ENCODE measurements around the gene RUBCNL. TPM values are rescaled to one million over a fixed set of nuclear protein-coding genes. Genes with fewer than 3 reads are reported as not detected.

RUBCNL gene
- total and polyA plus RNA-seq, 8 donors, result 0.46 to 3.2 (median 0.86) TPM

DNA sequence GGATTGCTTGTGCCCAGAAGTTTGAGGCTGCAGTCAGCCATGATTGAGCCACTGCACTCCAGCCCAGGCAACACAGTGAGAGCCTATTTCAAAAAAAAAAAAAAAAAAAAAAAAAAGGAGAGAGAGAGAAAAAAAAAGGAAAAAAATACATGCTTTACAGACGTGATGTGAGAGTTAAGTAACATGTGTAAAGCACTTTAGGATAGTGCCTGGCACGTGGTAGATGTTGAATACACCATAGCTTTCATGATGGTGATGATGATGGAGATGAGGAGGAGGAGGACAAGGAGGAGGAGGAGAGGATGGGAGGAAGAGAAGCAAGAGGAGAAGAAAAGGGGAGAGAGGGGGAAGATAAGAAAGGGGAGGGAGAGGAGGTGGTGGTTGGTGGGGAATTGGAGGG, 15.1 kb upstream of the RUBCNL start:
- Histone ChIP-seq H3K36me3 (no peaks in the 10 kb centered on the region), H3K4me3 (no peak overlapping the region), H3K9me3 (no peaks in the 10 kb centered on the region), H3K27ac (no peak overlapping the region), H3K4me1 (no peaks in the 10 kb centered on the region), H3K27me3 (no peaks in the 10 kb centered on the region)
- intact Hi-C loops (cut with DNase I), result no loop called here
- DNase-seq (no peak), FAIRE-seq (no peak), ATAC-seq (no peak)
- 47 to 58% methylated on average over 2 of the region's 2 CpGs for WGBS, 2 donors
- TF ChIP-seq, protein P1, sequence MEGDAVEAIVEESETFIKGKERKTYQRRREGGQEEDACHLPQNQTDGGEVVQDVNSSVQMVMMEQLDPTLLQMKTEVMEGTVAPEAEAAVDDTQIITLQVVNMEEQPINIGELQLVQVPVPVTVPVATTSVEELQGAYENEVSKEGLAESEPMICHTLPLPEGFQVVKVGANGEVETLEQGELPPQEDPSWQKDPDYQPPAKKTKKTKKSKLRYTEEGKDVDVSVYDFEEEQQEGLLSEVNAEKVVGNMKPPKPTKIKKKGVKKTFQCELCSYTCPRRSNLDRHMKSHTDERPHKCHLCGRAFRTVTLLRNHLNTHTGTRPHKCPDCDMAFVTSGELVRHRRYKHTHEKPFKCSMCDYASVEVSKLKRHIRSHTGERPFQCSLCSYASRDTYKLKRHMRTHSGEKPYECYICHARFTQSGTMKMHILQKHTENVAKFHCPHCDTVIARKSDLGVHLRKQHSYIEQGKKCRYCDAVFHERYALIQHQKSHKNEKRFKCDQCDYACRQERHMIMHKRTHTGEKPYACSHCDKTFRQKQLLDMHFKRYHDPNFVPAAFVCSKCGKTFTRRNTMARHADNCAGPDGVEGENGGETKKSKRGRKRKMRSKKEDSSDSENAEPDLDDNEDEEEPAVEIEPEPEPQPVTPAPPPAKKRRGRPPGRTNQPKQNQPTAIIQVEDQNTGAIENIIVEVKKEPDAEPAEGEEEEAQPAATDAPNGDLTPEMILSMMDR (IDR thresholded peaks at IDR 0.05), result no peak

DNA sequence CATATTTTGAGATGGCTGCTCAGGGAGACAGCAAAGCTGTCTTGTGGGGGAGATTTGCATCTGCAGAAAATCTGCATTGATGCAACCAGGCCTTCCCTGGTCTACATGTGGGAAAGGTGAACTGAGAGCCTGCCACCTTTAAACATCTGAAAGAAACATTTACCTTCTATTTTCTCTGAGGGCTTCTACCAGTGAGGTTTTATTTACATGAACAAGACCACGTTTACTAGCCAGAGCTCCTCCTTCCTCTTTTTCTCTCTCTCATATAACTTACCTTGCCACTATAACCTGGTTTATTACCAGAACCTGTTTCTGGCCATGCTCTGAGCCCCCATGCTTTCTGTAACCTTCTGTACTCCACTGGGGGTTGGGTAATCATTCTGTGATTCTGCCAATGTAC, 14.4 kb upstream of the RUBCNL start:
- intact Hi-C loops (cut with DNase I), result no loop called here
- WGBS, 2 donors, result 11 to 19% methylated on average over 1 of the region's 1 CpG
- TF ChIP-seq, protein P1 (IDR thresholded peaks at IDR 0.05), result no peak
- ATAC-seq, result no peak
- Histone ChIP-seq H3K9me3 (no peaks in the 10 kb centered on the region), H3K4me1 (no peaks in the 10 kb centered on the region), H3K36me3 (no peaks in the 10 kb centered on the region), H3K4me3 (no peak overlapping the region), H3K27ac (no peak overlapping the region), H3K27me3 (no peaks in the 10 kb centered on the region)
- no peak for DNase-seq
- FAIRE-seq, result no peak

DNA sequence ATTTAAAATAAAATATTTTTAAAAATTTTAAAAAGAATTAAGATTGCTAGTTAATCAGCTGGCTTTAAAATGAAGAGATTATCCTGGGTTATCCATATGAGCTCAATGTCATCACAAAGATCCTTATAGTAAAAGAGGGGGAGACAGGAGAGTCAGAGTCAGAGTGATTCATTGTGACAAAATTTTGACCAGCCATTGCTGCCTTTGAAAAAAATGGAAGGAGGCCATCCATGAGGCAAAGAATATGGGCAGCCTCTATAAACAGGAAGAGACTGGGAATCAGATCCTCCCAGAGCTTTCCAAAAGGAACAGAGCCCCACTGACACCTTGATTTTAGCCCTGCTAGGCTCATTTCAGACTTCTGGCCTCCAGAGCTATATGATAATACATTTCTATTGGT, 9.3 kb upstream of the RUBCNL start:
- Histone ChIP-seq H3K4me1 (no peaks in the 10 kb centered on the region), H3K4me3 (no peak overlapping the region), H3K27me3 (no peaks in the 10 kb centered on the region), H3K36me3 (no peaks in the 10 kb centered on the region), H3K9me3 (no peaks in the 10 kb centered on the region), H3K27ac (no peak overlapping the region)
- intact Hi-C loops (cut with DNase I), result no loop called here
- TF ChIP-seq, protein P1 (IDR thresholded peaks at IDR 0.05), result no peak
- DNase-seq (no peak), FAIRE-seq (no peak), ATAC-seq (no peak)

DNA sequence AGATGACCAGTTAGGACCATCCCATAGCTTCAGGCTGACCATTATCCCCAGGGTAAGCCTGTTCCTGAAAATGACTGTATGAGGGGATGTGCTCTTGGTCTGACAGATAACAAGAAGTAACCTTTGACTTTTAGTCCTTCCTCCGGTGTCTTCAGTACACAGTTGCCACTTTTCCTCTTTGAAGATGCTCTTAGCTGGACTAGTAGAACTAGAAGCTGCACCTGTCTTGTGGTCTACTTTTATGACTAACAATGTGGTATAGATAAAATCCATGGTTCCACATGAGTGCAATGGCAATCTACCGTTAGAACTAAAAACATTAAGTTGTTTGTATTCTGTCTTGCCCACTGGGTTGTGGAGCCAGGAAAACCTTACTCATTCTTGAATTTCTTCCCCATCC, 5.9 kb upstream of the RUBCNL start:
- Histone ChIP-seq H3K4me1 (peaks cover 0 to 7% (median 0%) of the 10 kb centered on the region in 3 donors), H3K4me3 (no peak overlapping the region), H3K27me3 (no peaks in the 10 kb centered on the region), H3K27ac (no peak overlapping the region), H3K9me3 (no peaks in the 10 kb centered on the region), H3K36me3 (no peaks in the 10 kb centered on the region)
- 74 to 78% methylated on average over 2 of the region's 2 CpGs for WGBS, 2 donors
- ATAC-seq (no peak), FAIRE-seq (no peak), DNase-seq (no peak)
- TF ChIP-seq, protein P1 (IDR thresholded peaks at IDR 0.05), result no peak
- intact Hi-C loops (cut with DNase I), result no loop called here

DNA sequence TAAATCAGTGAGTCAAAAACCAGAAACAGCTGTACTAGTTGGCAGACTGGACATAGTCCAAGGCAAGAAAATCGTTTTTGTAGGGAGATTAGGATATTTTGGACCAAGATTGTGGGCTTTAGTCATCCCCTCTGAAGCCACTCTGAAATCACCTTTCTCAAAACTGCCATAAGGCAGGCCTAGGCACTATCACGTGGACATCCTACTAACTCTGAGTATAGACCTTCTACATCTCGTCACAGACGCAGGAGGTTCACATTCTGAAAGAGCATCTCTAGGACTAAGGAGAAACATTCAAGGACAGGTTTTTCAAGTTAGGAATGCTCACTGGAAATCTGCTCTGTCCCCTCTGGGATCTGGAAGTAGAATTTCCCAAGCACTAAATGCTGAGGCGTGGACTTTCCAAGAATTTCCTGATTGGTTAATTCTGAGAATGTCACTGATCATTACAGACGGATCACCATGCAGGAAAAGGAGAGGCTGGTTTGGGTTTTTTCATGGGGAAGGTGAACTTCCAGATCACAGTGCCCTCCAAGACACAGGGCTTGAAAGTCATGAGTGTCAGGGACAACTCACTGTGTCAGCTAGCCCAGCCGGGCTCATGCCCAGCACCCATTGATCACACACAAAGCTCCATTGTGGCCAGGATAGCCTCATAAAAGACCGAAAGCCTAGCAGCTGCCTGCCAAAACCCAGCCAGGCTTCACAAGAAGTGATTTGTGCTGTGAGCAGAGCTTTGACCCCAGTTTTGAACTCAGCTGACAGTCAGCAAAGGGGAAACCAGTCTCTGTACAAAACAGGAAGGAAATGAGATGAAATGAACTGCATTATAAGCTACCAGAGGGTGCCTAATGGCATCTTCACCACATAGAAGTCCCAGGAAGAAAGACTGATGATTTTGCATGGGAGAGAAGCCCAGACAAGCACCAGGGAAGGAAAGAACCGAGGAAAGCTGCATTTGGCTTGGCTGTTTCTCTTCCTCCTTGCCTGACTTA, 2.7 kb upstream of the RUBCNL start:
- 51% methylated on average over 9 of the region's 9 CpGs for WGBS, 2 donors
- H3K4me3 ChIP-seq, result no peak overlapping the region
- DNase-seq, result peak in 4 of 6 donors; percentile 24 to 40 (median 31)

More for the DNA sequence above, 2.7 kb upstream of the RUBCNL start:
- H3K36me3 ChIP-seq, result no peaks in the 10 kb centered on the region
- intact Hi-C loops (cut with DNase I), result no loop called here
- H3K4me1 ChIP-seq, result peaks cover 0 to 7% (median 3%) of the 10 kb centered on the region in 3 donors
- peak overlapping the region; percentile 22 to 72 (median 44) for H3K27ac ChIP-seq
- peaks cover 0 to 4% (median 2%) of the 10 kb centered on the region in 4 donors for H3K27me3 ChIP-seq
- TF ChIP-seq, protein P1 (IDR thresholded peaks at IDR 0.05), result no peak
- no peaks in the 10 kb centered on the region for H3K9me3 ChIP-seq
- FAIRE-seq (no peak), ATAC-seq (peak; percentile 60 to 76 (median 69))

Data from pancreas (tissue), 10 donors.